ENCODE data around the gene DCLK3. TPM values are rescaled to one million over a fixed set of nuclear protein-coding genes. Genes with fewer than 3 reads are reported as not detected.

Gene DCLK3
- total RNA-seq, 1 experiment from 2014 or later: not detected

DNA sequence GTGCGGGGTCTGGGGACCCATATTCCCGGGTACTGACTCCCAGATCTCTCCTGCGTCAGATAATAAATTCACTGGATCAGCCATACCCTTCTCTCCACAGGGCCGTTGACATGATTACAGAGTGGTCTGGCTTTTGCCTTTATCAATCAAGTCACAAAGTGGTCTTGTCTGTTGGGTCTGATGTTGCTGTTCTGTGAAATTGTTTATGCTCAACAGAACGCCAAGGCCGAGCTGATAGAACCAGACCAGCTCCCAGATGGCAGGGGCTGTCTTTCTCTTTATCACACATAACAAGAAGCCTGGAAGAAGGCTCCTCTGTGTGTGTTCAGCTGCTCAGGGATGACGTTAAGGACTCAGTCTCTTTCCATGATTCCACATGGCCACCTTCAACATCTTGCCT is 751 bp upstream of the DCLK3 start:
- DNase-seq (ENCODE audit: low read depth): no peak

- no peak for DNase-seq (ENCODE audit: low read depth)
Measured at GRCh38 chr3:36764704-36765038, 318 bp upstream of the DCLK3 start.

GRCh38 chr3:36762918-36763849 is 1.2 kb downstream of the DCLK3 start:
- no peak for DNase-seq (ENCODE audit: low read depth)

- no peak for DNase-seq (ENCODE audit: low read depth)
Measured at GRCh38 chr3:36761779-36762178, 2.6 kb downstream of the DCLK3 start.

DNA sequence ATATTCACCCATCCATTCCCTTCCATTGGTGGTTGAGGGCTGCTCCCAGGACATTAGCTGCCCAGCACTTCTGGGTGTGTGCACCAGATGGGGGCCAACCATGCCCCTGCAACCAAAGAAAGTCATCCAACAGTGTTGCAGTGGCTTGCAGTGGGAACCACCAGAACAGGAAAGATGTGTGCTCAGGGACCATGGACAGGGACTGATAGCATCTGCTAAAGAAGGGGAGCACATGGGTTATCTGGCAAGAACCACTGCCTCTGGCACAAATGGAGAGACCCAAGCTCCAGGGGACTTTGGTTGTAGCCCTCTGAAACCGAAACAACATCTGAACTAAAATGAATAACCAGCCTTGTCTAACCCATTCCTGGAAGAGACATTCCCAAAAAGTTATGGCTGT is 8.1 kb downstream of the DCLK3 start:
- no peak for DNase-seq (ENCODE audit: low read depth)

GRCh38 chr3:36751326-36751725 is 13.0 kb downstream of the DCLK3 start:
- DNase-seq (ENCODE audit: low read depth): no peak

GRCh38 chr3:36750737-36751136 is 13.6 kb downstream of the DCLK3 start:
- no peak for DNase-seq (ENCODE audit: low read depth)

GRCh38 chr3:36744763-36745162 is 19.6 kb downstream of the DCLK3 start:
- DNase-seq (ENCODE audit: low read depth): no peak

DNA sequence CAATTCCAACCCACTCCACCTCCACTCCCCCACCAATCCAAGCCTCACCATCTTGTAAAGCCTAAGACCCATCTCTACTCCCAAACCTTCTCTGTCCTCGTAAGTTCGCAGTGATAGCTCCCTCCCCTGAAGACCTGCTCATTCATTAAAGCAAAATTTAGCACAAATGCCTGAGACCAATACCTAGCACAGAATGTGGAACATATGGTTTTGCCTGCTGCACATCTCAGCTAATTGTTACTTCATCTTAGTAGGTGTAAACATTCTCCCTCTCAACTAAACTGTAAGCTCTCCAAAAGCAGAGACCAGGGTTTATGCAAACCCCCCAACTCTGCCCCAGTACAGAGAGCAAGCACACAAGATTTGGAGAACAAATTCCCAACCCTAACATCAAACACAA is 20.5 kb downstream of the DCLK3 start:
- DNase-seq (ENCODE audit: low read depth): no peak

GRCh38 chr3:36741285-36741684 is 23.1 kb downstream of the DCLK3 start:
- no peak for DNase-seq (ENCODE audit: low read depth)

GRCh38 chr3:36740787-36741186 is 23.6 kb downstream of the DCLK3 start:
- DNase-seq (ENCODE audit: low read depth): no peak

- no peak for DNase-seq (ENCODE audit: low read depth)
Measured at GRCh38 chr3:36738702-36739101, 25.7 kb downstream of the DCLK3 start.

DNA sequence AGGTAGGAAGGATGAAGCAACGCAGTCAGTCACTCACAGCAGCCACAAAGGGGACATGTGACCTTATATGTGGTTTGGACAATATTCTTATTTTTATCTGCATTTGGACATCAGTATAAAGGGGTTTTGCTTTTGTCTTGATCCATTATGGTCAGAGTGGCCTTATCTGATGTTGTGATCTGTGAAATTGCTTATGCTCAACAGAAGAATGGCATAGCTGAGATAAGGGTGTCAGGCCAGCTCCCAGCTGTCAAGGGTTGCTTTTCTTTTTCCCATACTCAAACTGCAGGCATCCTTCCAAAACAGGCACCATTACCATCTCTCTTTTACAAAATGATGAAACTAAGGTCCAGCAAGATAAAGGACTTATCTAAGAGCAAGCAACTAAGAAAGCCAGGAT is 28.1 kb downstream of the DCLK3 start:
- DNase-seq (ENCODE audit: low read depth): no peak

GRCh38 chr3:36734742-36735141 is 29.6 kb downstream of the DCLK3 start:
- no peak for DNase-seq (ENCODE audit: low read depth)

DNA sequence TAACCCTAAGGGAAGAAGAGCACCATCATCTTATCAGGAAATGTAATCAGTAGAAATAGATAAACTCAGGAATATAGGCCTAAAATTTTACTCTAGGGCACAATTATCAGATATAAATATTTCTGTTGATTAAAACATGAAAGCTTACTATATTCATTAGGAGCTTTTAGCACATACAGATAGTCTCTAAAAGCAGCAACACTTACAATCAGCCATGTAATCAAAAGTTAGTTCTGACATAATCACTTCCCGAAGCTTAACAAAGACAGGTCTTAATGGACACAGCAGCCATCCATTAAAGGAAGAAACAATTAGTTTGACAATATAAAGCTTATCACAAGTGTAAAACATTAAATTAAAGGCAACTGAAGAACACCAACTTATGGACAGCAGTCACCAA is 30.6 kb downstream of the DCLK3 start:
- DNase-seq (ENCODE audit: low read depth): no peak

GRCh38 chr3:36733162-36733696 is 31.1 kb downstream of the DCLK3 start:
- DNase-seq (ENCODE audit: low read depth): no peak

DNA sequence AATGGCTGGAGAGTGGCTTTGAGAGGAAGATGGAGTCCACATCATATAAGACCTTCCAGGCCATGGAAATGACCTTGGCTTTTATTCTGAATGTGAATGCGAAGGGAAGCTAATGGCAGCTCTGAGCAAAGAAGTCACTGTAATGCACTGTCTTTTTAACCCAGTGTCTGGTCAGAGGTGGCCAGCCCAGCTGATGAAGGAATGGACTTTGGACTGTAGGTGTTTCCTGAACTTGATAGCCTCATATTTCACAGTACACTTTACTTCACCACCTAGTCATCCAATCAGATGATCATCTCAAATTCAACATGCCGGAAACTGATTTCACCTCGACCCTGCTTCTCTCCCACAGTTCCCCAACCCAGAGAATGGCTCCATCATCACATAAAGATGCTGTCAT is 33.4 kb downstream of the DCLK3 start:
- no peak for DNase-seq (ENCODE audit: low read depth)

DNA sequence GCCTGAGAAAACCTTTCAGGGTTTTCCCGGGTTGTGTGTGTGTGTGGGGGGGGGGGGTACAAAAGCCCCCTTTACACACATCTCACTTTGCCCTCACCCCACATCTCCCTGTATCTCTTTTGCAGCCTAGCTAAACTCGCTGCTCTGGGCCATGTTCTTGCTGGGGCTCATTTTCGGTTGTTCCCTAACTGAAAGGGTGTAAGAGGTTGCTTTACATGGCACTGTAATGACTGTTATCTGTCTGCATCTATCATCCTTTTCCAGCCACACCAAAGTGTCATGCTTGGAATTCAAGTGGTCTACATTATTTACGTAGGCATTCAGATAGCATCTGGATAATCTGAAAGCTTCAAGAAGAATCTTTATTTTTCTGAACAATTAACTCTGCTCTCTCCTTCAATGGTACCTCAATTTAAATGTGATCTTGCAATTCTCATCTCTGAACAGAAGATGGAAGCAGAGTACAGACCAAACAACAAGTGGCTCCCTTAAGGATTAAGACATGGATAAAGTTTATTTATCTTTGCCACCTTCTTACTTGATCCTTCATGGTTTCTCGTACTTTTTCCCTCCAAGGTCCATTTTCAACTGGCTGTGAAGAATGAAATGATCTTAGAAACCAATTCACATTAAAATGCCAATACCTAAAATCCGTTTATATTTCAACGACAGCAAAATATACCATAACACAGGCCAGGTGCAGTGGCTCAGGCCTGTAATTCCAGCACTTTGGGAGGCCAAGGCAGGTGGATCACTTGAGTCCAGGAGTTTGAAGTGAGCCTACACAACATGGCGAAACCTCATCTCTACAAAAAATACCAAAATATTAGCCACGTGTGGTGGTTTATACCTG is 34.9 kb downstream of the DCLK3 start:
- peak; percentile 47 for DNase-seq (ENCODE audit: low read depth)

DNA sequence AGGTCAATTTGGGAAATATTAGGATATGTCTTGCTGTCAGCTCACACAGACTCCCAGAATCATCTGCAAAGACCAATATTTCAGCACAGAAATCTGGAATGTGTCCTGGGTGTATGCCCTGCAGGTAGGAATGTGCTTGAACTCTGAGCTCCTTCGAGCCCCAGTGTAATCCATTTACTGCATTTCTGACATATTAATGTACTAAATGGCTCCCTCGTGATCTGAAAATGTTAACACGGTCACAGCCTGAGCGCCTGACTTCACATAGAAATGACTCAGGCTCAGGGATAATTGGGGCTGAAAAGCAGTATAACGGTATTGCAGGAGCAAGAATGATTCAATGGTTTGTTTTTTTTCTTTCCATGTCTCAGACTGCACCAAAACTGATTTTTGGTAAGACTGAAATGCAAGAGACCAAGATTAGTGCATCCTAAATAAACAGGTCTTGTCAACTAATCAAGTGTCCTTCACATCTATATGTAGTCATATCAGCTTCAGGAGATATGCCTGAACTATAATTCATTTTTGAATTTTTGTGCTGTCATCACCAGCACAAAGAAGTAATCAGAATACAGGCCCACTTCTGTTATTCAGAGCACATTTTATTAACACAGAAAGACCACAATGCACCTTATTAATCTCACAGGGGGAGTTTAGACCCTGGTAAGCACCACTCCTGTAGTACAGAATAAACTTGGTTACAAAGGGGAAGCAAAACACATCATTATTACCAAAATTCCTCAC is 49.8 kb downstream of the DCLK3 start:
- peak; percentile 49 for DNase-seq (ENCODE audit: low read depth)

GRCh38 chr3:36713904-36714303 is 50.4 kb downstream of the DCLK3 start:
- DNase-seq (ENCODE audit: low read depth): no peak

DNA sequence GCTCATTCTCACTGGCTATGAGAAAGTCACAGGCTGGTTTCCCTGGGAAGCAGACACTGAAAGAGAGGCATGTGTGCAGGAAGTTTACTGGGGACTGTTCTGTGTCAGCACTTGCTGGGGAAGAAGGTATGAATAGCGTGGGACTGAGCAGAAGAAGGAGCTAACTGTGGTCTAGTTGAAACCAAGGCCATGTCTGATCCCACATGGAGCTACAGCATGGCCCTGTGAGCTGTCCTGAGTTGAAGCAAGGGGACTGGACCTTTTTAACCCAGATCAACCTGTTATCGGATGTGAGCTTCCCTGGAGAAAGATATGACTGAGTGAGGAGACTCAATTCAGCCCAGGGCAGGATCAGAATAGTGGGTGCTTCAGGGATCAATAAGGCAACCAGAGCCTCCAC is 53.7 kb downstream of the DCLK3 start:
- no peak for DNase-seq (ENCODE audit: low read depth)

Data from LHCN-M2 (cell line).